Liver (tissue), 9 donors: ENCODE results near the gene RAB31. TPM values are rescaled to one million over a fixed set of nuclear protein-coding genes. Genes with fewer than 3 reads are reported as not detected.

Source experiments
- DNase-seq: peaks from one replicate; pipeline ENCODE4 v3.0.0-alpha.2; 2017; ENCODE audit warnings: low spot score
- H3K27ac ChIP-seq, 2 donors: one replicate each; pipeline ENCODE4 v1.7.0; 2013; ENCODE audit warnings: inconsistent platforms in 2 of 2, low read length in 2 of 2, control low read depth in 1 of 2, low read depth in 1 of 2, mild to moderate bottlenecking in 1 of 2
- H3K27me3 ChIP-seq, 4 donors: one replicate each; pipeline versions ENCODE4 v1.6.1 to v1.7.0; 2013; ENCODE audit warnings: low read length in 3 of 4, inconsistent platforms in 1 of 4, mild to moderate bottlenecking in 1 of 4, moderate library complexity in 1 of 4; ENCODE audit not compliant: control insufficient read depth in 4 of 4, insufficient read depth in 4 of 4
- H3K36me3 ChIP-seq, 4 donors: one replicate each; pipeline versions ENCODE4 v1.6.1 to v1.7.0; 2013; ENCODE audit warnings: low read length in 3 of 4, mild to moderate bottlenecking in 3 of 4, low read depth in 1 of 4, moderate library complexity in 1 of 4; ENCODE audit not compliant: control insufficient read depth in 4 of 4, insufficient read depth in 3 of 4
- H3K4me1 ChIP-seq, 4 donors: one replicate each; pipeline versions ENCODE4 v1.6.1 to v1.7.0; 2013; ENCODE audit warnings: low read length in 3 of 4, mild to moderate bottlenecking in 3 of 4, moderate library complexity in 1 of 4; ENCODE audit not compliant: control insufficient read depth in 4 of 4, insufficient read depth in 4 of 4
- H3K4me3 ChIP-seq, 3 donors: one replicate each; pipeline versions ENCODE4 v1.6.1 to v1.7.0; 2013; ENCODE audit warnings: low read length in 3 of 3, control low read depth in 1 of 3, low read depth in 1 of 3, mild to moderate bottlenecking in 1 of 3
- H3K9ac ChIP-seq, 2 donors: one replicate each; pipeline ENCODE4 v1.7.0; 2013; ENCODE audit warnings: low read length in 2 of 2, mild to moderate bottlenecking in 2 of 2, moderate library complexity in 2 of 2, control low read depth in 1 of 2, low read depth in 1 of 2
- H3K9me3 ChIP-seq, 4 donors: one replicate each; pipeline versions ENCODE4 v1.6.1 to v1.7.0; 2013; ENCODE audit warnings: low read length in 3 of 4; ENCODE audit not compliant: control insufficient read depth in 4 of 4
- ATF3 ChIP-seq: IDR thresholded peaks from 2 replicates; pipeline ENCODE4 v1.6.1; 2016; ENCODE audit warnings: antibody characterized with exemption
- CTCF ChIP-seq: fragments of 150-350 bp; IDR thresholded peaks from 2 replicates; pipeline ENCODE4 v1.5.1; 2017; ENCODE audit warnings: improper control_type of control experiment, low read depth, low read length; ENCODE audit not compliant: missing input control
- FOXA1 ChIP-seq: IDR thresholded peaks from 2 replicates; pipeline ENCODE4 v1.6.1; 2016; ENCODE audit warnings: antibody characterized with exemption
- FOXA2 ChIP-seq: IDR thresholded peaks from 2 replicates; pipeline ENCODE4 v1.6.1; 2016; ENCODE audit warnings: antibody characterized with exemption
- GABPA ChIP-seq, 2 donors: IDR thresholded peaks in 1 of 2; conservative IDR thresholded peaks in 1 of 2; 2 replicates each; pipeline ENCODE4 v1.6.1; 2016; ENCODE audit warnings: antibody characterized with exemption in 2 of 2, mild to moderate bottlenecking in 1 of 2, moderate library complexity in 1 of 2
- HNF4A ChIP-seq, 2 donors: conservative IDR thresholded peaks; 2 replicates each; pipeline ENCODE4 v1.6.1; 2016; ENCODE audit warnings: antibody characterized with exemption in 2 of 2, mild to moderate bottlenecking in 2 of 2
- HNF4G ChIP-seq: IDR thresholded peaks from 2 replicates; pipeline ENCODE4 v1.6.1; 2016; ENCODE audit warnings: antibody characterized with exemption
- JUND ChIP-seq, 2 donors: IDR thresholded peaks; 2 replicates each; pipeline ENCODE4 v1.6.1; 2016; ENCODE audit warnings: antibody characterized with exemption in 2 of 2
- NR2F2 ChIP-seq: IDR thresholded peaks from 2 replicates; pipeline ENCODE4 v1.6.1; 2016; ENCODE audit warnings: antibody characterized with exemption
- RAD21 ChIP-seq, 2 donors: IDR thresholded peaks; 2 replicates each; pipeline ENCODE4 v1.6.1; 2016; ENCODE audit warnings: antibody characterized with exemption in 2 of 2, mild to moderate bottlenecking in 2 of 2
- REST ChIP-seq: IDR thresholded peaks from 2 replicates; pipeline ENCODE4 v1.6.1; 2016; ENCODE audit warnings: antibody characterized with exemption, mild to moderate bottlenecking
- SP1 ChIP-seq: IDR thresholded peaks from 2 replicates; pipeline ENCODE4 v1.6.1; 2018; ENCODE audit warnings: antibody characterized with exemption, mild to moderate bottlenecking
- TAF1 ChIP-seq: conservative IDR thresholded peaks from 2 replicates; pipeline ENCODE4 v1.6.1; 2016; ENCODE audit warnings: antibody characterized with exemption, mild to moderate bottlenecking
- YY1 ChIP-seq: IDR thresholded peaks from 2 replicates; pipeline ENCODE4 v1.6.1; 2016; ENCODE audit warnings: antibody characterized with exemption, mild to moderate bottlenecking
- ZBTB33 ChIP-seq: IDR thresholded peaks from 2 replicates; pipeline ENCODE4 v1.6.1; 2016; ENCODE audit warnings: antibody characterized with exemption
- WGBS: extraction: QIAGEN DNeasy Blood & Tissue Kit; methylation state at CpG from one replicate; pipeline ENCODE4 v1.1.7; 2013; 5-methylcytosine and 5-hydroxymethylcytosine counted together
- polyA plus RNA-seq, 2 donors: library from polyadenylated mRNA; stranded (reverse) in 1 of 2; unstranded in 1 of 2; fragments of 200-250 nt in 1 of 2; fragments of >200 nt in 1 of 2; fragmentation: Nextera tagmentation in 1 of 2; extraction: Ambion mirVana in 1 of 2; gene quantifications; one replicate each; pipeline versions ENCODE4 v1.2.1 to v1.2.3, GENCODE V29; 2013 to 2015
- total RNA-seq, 2 donors: library from RNA; depleted of rRNA; stranded (reverse); fragments of >200 nt; gene quantifications; one replicate each; pipeline ENCODE4 v1.2.3, GENCODE V29; 2014
- donor health status: healthy.
- donor health status: healthy.
- donor health status: healthy.
- donor health status: healthy.
- donor health status: healthy.

Gene RAB31
- total and polyA plus RNA-seq, 4 donors, result 3.6 to 12.8 (median 9.7) TPM

GRCh38 chr18:9839853-9840252 is 131.8 kb downstream of the RAB31 start (continued):
- TF ChIP-seq REST (no peak), ZBTB33 (no peak)

GRCh38 chr18:9841752-9842151 is 133.7 kb downstream of the RAB31 start:
- Histone ChIP-seq H3K4me1 (no peaks in the 10 kb centered on the region), H3K27ac (no peak overlapping the region), H3K36me3 (no peaks in the 10 kb centered on the region), H3K4me3 (no peak overlapping the region), H3K9me3 (no peaks in the 10 kb centered on the region), H3K9ac (no peak overlapping the region), H3K27me3 (peaks cover 0 to 2% (median 0%) of the 10 kb centered on the region in 4 donors)
- WGBS, result 92% methylated on average over 4 of the region's 4 CpGs
- TF ChIP-seq ATF3 (no peak), GABPA (IDR thresholded peaks at IDR 0.05 in 1 of 2, conservative IDR thresholded peaks at IDR 0.05 in 1 of 2) (no peak), RAD21 (IDR thresholded peaks at IDR 0.05) (no peak), JUND (IDR thresholded peaks at IDR 0.05) (no peak), REST (no peak), SP1 (no peak), FOXA1 (no peak), HNF4G (no peak), HNF4A (conservative IDR thresholded peaks at IDR 0.05) (no peak), YY1 (no peak), TAF1 (no peak), NR2F2 (no peak), CTCF (no peak), FOXA2 (no peak)
- no peak for DNase-seq
